GM10266 (cell line): ENCODE measurements around the gene ARHGAP12.
A peak's percentile ranks its signal among the peaks of the same experiment; 100 is the strongest.
"Not testable (repeated sequence)": the region's sequence is repeated elsewhere in the genome, so short reads cannot be mapped to it uniquely, and the experiment has no call there.

Experiments used
- DNase-seq: peaks from one replicate; pipeline ENCODE4 v3.0.0; 2012; ENCODE audit errors: extremely low spot score
- TF ChIP-seq, protein P1 (sequence below): IDR thresholded peaks from 2 replicates; pipeline ENCODE4 v1.5.1; 2012; ENCODE audit warnings: mild to moderate bottlenecking, low read depth; ENCODE audit not compliant: control insufficient read depth, insufficient read depth; ENCODE audit errors: missing control alignments

The ARHGAP12 gene, protein sequence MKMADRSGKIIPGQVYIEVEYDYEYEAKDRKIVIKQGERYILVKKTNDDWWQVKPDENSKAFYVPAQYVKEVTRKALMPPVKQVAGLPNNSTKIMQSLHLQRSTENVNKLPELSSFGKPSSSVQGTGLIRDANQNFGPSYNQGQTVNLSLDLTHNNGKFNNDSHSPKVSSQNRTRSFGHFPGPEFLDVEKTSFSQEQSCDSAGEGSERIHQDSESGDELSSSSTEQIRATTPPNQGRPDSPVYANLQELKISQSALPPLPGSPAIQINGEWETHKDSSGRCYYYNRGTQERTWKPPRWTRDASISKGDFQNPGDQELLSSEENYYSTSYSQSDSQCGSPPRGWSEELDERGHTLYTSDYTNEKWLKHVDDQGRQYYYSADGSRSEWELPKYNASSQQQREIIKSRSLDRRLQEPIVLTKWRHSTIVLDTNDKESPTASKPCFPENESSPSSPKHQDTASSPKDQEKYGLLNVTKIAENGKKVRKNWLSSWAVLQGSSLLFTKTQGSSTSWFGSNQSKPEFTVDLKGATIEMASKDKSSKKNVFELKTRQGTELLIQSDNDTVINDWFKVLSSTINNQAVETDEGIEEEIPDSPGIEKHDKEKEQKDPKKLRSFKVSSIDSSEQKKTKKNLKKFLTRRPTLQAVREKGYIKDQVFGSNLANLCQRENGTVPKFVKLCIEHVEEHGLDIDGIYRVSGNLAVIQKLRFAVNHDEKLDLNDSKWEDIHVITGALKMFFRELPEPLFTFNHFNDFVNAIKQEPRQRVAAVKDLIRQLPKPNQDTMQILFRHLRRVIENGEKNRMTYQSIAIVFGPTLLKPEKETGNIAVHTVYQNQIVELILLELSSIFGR

DNA sequence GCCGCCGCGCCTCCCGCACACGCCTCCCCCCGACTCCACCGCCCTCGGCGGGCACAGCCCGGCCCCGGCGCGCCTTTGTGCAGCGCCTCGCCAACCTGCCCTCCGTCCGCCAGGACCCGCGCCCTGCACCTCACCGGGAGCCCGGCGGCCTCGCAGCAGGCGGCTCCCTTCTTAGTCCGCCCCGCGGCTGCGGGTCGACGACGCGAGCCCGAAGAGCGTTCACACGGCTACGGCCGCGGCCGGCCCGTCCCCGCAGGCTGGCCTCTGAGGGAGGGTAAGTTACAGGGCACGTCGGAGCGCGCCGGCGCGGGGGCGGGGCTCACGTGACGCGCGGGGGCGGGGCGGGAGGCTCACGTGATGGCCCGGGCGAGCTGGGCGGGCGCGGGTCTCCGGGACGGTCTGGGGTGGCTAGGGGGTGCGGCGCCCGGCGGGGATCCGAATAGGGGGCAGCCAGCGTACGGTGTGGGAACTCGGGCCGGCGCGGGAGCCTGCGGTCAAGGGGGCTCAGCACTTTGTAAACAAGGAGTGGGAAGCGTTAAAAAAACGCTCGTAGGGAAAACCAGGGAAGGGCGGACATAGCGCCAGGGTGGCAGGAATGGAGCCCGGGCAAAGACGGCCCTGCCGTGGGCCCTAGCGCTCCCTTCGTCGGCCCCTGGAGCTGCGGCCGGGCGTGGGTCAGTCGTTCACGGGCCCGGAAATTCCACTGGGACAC lies at the start of gene ARHGAP12:
ARHGAP12 (minus strand) TSS at position 283 of the 712 bp plus-strand sequence. CDS start 19,976 bp downstream, outside the sequence.
- peak; percentile 89 for DNase-seq
- TF ChIP-seq, protein P1, sequence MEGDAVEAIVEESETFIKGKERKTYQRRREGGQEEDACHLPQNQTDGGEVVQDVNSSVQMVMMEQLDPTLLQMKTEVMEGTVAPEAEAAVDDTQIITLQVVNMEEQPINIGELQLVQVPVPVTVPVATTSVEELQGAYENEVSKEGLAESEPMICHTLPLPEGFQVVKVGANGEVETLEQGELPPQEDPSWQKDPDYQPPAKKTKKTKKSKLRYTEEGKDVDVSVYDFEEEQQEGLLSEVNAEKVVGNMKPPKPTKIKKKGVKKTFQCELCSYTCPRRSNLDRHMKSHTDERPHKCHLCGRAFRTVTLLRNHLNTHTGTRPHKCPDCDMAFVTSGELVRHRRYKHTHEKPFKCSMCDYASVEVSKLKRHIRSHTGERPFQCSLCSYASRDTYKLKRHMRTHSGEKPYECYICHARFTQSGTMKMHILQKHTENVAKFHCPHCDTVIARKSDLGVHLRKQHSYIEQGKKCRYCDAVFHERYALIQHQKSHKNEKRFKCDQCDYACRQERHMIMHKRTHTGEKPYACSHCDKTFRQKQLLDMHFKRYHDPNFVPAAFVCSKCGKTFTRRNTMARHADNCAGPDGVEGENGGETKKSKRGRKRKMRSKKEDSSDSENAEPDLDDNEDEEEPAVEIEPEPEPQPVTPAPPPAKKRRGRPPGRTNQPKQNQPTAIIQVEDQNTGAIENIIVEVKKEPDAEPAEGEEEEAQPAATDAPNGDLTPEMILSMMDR, result no peak

DNA sequence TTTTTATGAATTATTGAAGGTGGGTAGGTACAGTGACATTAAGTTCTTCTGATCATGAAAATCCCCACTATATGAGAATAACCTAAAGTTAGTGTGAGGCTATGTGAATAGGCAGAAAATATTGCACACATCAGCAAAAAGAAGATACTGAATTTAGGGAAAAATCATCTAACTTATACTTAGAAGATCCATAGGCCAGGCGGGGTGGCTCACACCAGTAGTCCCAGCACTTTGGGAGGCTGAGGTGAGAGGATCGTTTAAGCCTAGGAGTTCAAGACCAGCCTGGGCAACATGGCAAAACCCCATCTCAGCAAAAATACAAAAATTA lies 49.5 kb upstream of the ARHGAP12 start:
- DNase-seq, result no peak
- TF ChIP-seq, protein P1, result no peak

DNA sequence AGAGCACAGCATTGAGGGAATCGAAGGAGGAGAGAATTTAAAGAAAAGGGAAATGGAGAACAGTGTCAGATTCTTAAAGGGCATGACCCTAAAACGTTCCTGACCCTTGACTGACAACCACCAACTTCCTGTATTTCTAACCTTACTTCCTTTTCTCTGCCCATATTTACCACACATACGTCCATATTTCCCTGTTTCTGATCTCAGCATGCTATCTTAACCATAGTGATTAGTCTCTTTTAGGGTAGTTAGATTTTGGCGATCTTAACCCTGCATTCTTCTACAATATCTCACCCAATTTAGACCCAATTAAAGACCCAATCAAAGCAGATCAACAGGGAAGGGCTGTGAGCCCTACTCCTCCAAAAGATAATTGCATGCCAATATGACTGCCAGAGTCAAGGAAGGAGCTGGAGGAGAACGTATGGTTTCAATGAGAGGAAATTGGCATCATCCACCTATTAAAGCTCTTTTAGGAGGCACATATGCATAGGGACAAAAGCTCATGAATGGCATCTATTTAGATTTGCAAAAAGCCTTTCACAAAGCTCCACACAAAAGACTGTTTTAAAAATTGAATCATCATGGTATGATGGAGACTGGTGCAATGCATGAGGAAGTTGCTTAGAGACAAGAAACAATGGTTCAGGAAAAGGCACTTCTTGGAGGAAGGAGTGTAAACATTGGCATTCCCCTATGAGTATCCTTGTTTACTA lies 49.0 kb upstream of the ARHGAP12 start:
- no peak for DNase-seq
- TF ChIP-seq, protein P1, result no peak

DNA sequence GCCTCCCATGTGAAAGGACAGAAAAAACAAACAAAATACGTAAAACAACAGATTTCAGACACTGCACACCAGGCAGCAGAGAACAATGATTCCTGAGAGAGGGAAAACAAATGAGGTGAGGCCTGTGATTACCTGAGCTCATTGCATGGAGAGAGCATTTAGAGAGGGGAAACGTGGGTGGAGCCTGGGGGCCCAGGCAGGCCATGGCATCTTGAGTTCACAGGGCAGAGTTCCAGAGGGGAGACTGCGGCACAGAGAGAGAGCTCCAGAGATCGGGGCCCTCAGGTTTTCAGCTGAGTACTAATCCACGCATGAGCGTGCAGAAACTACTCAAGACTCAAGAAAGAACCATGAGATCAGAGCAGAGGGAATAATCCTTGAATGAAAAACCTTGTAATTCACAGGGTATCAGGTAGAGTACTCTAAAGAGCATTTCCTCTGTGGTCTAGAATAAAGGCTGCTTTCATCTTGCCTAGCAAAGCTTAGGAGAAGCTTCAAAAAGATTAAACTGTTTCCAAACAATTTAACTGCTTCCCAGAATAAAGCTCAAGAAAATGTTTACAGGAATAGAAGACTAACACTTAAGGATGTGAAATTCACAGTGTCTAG lies 46.6 kb upstream of the ARHGAP12 start:
- TF ChIP-seq, protein P1, result no peak
- DNase-seq, result no peak

DNA sequence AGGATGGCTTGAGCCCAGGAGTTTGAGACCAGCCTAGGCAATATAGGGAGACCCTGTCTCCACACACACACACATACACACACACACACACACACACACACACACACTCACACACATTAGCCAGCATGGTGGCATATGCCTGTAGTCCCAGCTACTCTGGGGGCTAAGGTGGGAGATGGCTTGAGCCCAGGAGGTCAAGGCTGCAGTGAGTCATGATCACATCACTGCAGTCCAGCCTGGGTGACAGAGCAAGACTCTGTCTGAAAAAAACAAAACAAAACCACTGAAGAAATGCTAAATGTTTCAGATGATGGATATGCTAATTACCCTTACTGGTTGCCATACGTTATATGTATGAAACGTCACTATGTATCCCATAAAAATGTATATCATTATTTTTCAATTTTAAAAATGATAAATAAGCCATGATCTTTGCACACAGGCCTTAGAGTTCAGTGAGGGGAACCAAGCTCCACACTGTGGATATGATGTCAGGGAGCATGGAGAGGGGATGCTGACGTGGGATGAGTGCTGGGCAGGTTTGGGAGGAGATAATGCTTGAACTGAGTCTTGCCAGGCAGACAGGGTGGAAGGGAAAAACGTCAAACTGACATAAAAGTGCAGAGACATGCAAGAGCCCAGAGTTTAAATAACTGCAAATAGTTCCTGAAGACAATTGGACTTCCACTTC lies 45.9 kb upstream of the ARHGAP12 start:
- TF ChIP-seq, protein P1, result no peak
- no peak for DNase-seq

DNA sequence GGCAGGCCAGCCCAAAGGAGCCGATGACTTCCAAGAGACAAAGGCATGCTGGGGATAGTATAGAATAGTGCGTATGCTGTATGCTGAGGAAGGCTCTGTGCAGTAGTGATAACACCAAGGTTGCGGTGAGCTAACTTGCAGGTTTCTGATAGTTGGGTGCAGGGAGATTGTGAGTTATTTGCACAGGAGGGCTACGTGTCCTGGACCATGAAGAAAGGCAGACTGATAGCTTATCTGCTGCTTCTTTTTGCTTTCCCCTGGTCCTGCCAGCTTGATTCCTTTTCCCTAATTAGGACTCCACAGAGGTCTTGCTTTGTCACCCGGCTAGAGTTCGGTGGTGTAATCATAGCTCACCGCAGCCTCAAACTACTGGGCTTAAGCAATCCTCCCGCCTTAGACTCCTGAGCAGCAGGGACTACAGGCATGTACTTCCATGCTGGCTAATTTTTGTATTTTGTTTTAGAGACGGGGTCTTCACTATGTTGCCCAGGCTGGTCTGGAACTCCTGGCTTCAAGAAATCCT lies 43.9 kb upstream of the ARHGAP12 start:
- DNase-seq, result no peak
- TF ChIP-seq, protein P1, result no peak

DNA sequence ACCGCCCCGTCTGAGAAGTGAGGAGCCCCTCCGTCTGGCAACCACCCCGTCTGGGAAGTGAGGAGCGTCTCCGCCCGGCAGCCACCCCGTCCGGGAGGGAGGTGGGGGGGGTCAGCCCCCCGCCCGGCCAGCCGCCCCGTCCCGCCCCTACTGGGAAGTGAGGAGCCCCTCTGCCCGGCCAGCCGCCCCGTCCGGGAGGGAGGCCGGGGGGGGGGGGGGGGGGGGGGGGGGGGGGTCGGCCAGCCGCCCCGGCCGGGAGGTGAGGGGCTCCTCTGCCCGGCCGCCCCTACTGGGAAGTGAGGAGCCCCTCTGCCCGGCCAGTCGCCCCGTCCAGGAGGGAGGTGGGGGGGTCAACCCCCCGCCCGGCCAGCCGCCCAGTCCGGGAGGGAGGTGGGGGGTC lies 41.2 kb upstream of the ARHGAP12 start:
- DNase-seq, result not testable (repeated sequence)
